Large intestine (tissue), 3 donors: ENCODE data around the gene SOX15. TPM values are rescaled to one million over a fixed set of nuclear protein-coding genes. Genes with fewer than 3 reads are reported as not detected.
A peak's percentile ranks its signal among the peaks of the same experiment; 100 is the strongest.

ENCODE experiments used
- DNase-seq, 2 donors: peaks; one replicate each; pipeline versions ENCODE4 v3.0.0 to v3.0.0-alpha.2; 2013
- H3K27ac ChIP-seq: one replicate; pipeline ENCODE4 v1.5.1; 2013; ENCODE audit warnings: low read length
- H3K27me3 ChIP-seq: 2 replicates; pipeline ENCODE4 v1.6.1; 2013; ENCODE audit warnings: low read length; ENCODE audit not compliant: control insufficient read depth, insufficient read depth
- H3K36me3 ChIP-seq: 2 replicates; pipeline ENCODE4 v1.6.1; 2013; ENCODE audit warnings: low read length; ENCODE audit not compliant: control insufficient read depth, insufficient read depth
- H3K4me1 ChIP-seq: one replicate; pipeline ENCODE4 v1.6.1; 2013; ENCODE audit warnings: low read length; ENCODE audit not compliant: control insufficient read depth, insufficient read depth
- H3K4me3 ChIP-seq: one replicate; pipeline ENCODE4 v1.5.1; 2013; ENCODE audit warnings: low read length
- H3K9me3 ChIP-seq: one replicate; pipeline ENCODE4 v1.6.1; 2013; ENCODE audit warnings: mild to moderate bottlenecking, low read depth, low read length, moderate library complexity; ENCODE audit not compliant: control insufficient read depth
- WGBS: methylation state at CpG from one replicate; pipeline ENCODE4 v1.1.5; 2013; ENCODE audit warnings: low lambda C conversion rate; ENCODE audit not compliant: insufficient coverage; 5-methylcytosine and 5-hydroxymethylcytosine counted together
- polyA plus RNA-seq: library from polyadenylated mRNA; unstranded; fragments of 120-200 nt; gene quantifications from one replicate; pipeline ENCODE4 v1.2.1, GENCODE V29; 2013

The SOX15 gene
- polyA plus RNA-seq, 1 donor = 2.0 TPM

GRCh38 chr17:7557775-7558543 is 31.9 kb downstream of the SOX15 start:
- Histone ChIP-seq H3K4me3 (peak overlapping the region; percentile 58), H3K27ac (peak overlapping the region; percentile 99), H3K36me3 (no peaks in the 10 kb centered on the region), H3K27me3 (no peaks in the 10 kb centered on the region), H3K4me1 (peaks cover 43% of the 10 kb centered on the region), H3K9me3 (no peaks in the 10 kb centered on the region)
- peak; percentile 91 to 97 for DNase-seq
- WGBS = no CpG with 5 or more reads among the region's 21 CpGs

DNA sequence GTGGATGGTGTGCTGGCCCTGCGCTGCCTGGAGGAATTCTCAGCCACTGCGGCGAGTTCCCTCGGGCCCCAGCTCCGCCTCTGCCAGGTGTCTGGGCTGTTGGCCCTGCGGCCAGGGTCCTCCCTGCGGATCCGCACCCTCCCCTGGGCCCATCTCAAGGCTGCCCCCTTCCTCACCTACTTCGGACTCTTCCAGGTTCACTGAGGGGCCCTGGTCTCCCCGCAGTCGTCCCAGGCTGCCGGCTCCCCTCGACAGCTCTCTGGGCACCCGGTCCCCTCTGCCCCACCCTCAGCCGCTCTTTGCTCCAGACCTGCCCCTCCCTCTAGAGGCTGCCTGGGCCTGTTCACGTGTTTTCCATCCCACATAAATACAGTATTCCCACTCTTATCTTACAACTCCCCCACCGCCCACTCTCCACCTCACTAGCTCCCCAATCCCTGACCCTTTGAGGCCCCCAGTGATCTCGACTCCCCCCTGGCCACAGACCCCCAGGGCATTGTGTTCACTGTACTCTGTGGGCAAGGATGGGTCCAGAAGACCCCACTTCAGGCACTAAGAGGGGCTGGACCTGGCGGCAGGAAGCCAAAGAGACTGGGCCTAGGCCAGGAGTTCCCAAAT is 32.6 kb downstream of the SOX15 start:
- peak overlapping the region; percentile 58 for H3K4me3 ChIP-seq
- H3K9me3 ChIP-seq = no peaks in the 10 kb centered on the region
- H3K27me3 ChIP-seq = no peaks in the 10 kb centered on the region
- H3K27ac ChIP-seq = peak overlapping the region; percentile 99
- peak; percentile 77 to 93 for DNase-seq
- H3K36me3 ChIP-seq = no peaks in the 10 kb centered on the region
- peaks cover 37% of the 10 kb centered on the region for H3K4me1 ChIP-seq
- 40% methylated on average over 1 of the region's 19 CpGs for WGBS

DNA sequence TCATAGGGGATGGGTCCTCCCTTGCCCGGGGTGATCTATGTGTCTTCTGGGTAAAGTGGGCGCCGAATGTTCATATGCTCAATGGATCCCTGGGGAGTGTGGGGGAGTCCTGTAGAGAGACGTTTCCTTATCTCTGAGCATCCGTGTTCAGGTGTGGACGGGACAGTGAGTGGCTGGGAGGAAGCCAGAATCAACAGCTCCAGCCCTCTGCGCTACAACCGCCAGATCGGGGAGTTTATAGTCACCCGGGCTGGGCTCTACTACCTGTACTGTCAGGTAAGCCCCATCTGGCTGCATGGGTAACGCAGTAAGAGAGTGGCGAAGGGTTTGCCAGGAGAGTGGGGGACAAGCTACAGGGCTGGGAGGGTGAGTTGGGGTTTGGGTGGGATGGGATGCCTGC is 33.3 kb downstream of the SOX15 start:
- Histone ChIP-seq H3K9me3 (no peaks in the 10 kb centered on the region), H3K27me3 (no peaks in the 10 kb centered on the region), H3K4me3 (peak overlapping the region; percentile 58), H3K4me1 (peaks cover 37% of the 10 kb centered on the region), H3K36me3 (no peaks in the 10 kb centered on the region), H3K27ac (peak overlapping the region; percentile 99)
- peak in 1 of 2 donors; percentile 41 for DNase-seq
- no CpG with 5 or more reads among the region's 12 CpGs for WGBS

GRCh38 chr17:7555320-7555948 is 34.5 kb downstream of the SOX15 start:
- H3K4me1 ChIP-seq = peaks cover 41% of the 10 kb centered on the region
- no peak overlapping the region for H3K4me3 ChIP-seq
- no peaks in the 10 kb centered on the region for H3K27me3 ChIP-seq
- H3K36me3 ChIP-seq = no peaks in the 10 kb centered on the region
- no CpG with 5 or more reads among the region's 10 CpGs for WGBS
- no peak overlapping the region for H3K27ac ChIP-seq
- no peaks in the 10 kb centered on the region for H3K9me3 ChIP-seq
- DNase-seq = no peak

DNA sequence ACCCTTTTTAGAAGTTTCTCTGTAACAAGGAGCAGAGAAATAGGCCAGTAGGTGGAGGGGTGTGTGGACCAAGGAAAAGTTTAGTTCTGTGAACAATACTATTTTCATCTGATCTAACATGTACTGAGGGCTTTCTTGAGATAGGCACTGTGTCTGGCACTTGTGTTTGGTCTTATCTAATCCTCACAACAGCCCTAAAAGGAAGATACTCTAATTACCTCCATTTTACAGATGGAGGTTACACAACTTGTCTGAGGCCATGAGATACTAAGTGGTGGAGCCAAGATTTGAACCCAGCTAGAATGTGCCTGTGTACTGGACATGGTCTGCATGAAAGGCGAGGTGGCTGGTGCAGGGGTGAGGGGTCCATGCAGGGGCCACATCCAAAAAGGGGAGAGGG is 36.5 kb downstream of the SOX15 start:
- no peaks in the 10 kb centered on the region for H3K9me3 ChIP-seq
- H3K4me3 ChIP-seq = no peak overlapping the region
- H3K4me1 ChIP-seq = peaks cover 34% of the 10 kb centered on the region
- no peak for DNase-seq
- no peaks in the 10 kb centered on the region for H3K36me3 ChIP-seq
- no CpG with 5 or more reads among the region's 1 CpG for WGBS
- no peaks in the 10 kb centered on the region for H3K27me3 ChIP-seq
- H3K27ac ChIP-seq = no peak overlapping the region

DNA sequence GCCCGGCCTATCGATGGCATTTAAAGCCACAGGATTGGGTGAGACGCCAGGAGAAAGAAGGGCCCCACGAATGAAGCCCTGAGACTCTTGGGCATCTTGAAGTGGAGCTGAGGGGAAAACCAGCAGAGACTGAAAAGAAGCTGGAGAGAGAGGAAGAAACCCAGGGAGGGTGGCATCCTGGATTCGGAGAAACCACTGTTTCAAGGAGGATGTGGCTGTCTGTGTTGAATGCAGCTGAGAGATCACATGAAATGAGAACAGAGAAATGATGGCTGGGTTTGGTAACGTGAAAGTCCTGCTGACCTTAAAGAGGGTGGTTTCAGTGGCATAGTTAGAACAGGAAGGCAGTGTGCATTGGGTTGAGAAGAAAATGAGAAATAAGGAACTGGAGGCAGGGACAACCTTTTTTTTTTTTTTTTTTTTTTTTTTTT is 37.3 kb downstream of the SOX15 start:
- no peaks in the 10 kb centered on the region for H3K36me3 ChIP-seq
- no CpG with 5 or more reads among the region's 6 CpGs for WGBS
- peaks cover 29% of the 10 kb centered on the region for H3K4me1 ChIP-seq
- H3K27me3 ChIP-seq = no peaks in the 10 kb centered on the region
- H3K4me3 ChIP-seq = no peak overlapping the region
- no peaks in the 10 kb centered on the region for H3K9me3 ChIP-seq
- peak overlapping the region; percentile 90 for H3K27ac ChIP-seq
- no peak for DNase-seq

- H3K4me3 ChIP-seq = peak overlapping the region; percentile 1
- no peaks in the 10 kb centered on the region for H3K9me3 ChIP-seq
- peak overlapping the region; percentile 90 for H3K27ac ChIP-seq
- no peaks in the 10 kb centered on the region for H3K36me3 ChIP-seq
- H3K4me1 ChIP-seq = peaks cover 24% of the 10 kb centered on the region
- H3K27me3 ChIP-seq = no peaks in the 10 kb centered on the region
- peak; percentile 78 to 92 for DNase-seq
- no CpG with 5 or more reads among the region's 4 CpGs for WGBS
These were observed 38.5 kb downstream of the SOX15 start for GRCh38 chr17:7551396-7551795.

GRCh38 chr17:7550344-7550743 is 39.5 kb downstream of the SOX15 start:
- Histone ChIP-seq H3K27ac (peak overlapping the region; percentile 90), H3K9me3 (no peaks in the 10 kb centered on the region), H3K36me3 (no peaks in the 10 kb centered on the region), H3K4me3 (no peak overlapping the region), H3K27me3 (no peaks in the 10 kb centered on the region), H3K4me1 (peaks cover 24% of the 10 kb centered on the region)
- peak in 1 of 2 donors; percentile 74 for DNase-seq
- WGBS = no CpG with 5 or more reads among the region's 6 CpGs

GRCh38 chr17:7549401-7550055 is 40.4 kb downstream of the SOX15 start:
- peak in 1 of 2 donors; percentile 86 for DNase-seq
- H3K27me3 ChIP-seq = no peaks in the 10 kb centered on the region
- 10% methylated on average over 2 of the region's 20 CpGs for WGBS

More at GRCh38 chr17:7549401-7550055, 40.4 kb downstream of the SOX15 start:
- Histone ChIP-seq H3K4me1 (peaks cover 24% of the 10 kb centered on the region), H3K9me3 (no peaks in the 10 kb centered on the region), H3K4me3 (peak overlapping the region; percentile 46), H3K27ac (peak overlapping the region; percentile 90), H3K36me3 (no peaks in the 10 kb centered on the region)
